Measurements from ENCODE around the gene GAGE10.
"Not testable (repeated sequence)": the region's sequence is repeated elsewhere in the genome, so short reads cannot be mapped to it uniquely, and the experiment has no call there.

GAGE10 gene

DNA sequence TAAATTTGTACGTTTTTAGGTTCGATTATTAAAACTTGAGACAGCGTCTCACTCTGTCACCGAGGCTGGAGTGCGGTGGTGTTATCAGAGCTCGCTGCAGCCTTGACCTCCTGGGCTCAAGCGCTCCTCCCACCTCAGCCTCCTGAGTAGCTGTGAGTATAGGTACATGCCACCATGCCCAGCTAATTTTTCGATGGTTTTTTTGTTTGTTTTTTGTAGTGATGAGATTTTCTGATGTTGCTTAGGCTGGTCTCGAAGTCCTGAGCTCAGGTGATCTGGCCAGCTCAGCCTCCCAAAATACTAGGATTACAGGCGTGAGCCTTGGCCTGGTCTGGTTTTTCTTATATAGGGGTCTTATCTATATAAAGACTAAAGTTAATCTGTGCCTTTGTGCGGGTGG is 27.0 kb downstream of the GAGE10 start:
- not testable (repeated sequence) for DNase-seq

DNA sequence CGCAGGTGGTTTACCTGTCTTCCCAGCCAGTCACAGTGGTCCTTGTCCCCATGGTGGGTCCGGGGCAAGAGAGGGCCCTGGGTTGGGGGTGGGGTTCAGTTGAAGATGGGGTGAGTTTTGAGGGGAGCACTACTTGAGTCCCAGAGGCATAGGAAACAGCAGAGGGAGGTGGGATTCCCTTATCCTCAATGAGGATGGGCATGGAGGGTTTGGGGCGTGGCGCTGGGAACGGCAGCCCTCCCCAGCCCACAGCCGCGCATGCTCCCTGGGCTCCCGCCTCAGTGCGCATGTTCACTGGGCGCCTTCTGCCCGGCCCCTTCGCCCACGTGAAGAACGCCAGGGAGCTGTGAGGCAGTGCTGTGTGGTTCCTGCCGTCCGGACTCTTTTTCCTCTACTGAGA is 27.8 kb downstream of the GAGE10 start, which contains the start of gene GAGE13:
Gene GAGE13, plus strand, starts transcription at position 301 of the 400 bp plus-strand sequence. CDS start 1,156 bp downstream, outside the sequence.
- DNase-seq, result not testable (repeated sequence)

DNA sequence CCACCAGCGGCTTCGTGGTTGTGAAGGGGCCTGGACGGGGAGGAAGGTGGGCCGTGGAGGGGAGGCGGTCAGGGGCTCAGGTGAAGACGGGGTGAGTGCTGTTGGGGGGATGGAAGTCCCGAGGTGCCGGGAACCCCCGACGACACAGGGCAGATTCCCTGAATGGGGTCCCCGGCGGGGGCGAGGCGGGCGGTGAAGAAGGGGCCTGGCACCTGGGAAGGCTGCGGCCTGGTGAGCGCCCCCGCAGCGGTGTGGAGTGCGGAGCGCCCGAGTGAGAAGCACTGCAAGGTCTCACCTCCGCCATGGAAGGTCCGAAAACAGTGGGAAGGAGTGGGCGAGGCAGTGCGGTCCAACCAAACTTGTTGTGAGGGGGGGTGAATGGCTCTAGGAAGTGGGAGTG is 28.4 kb downstream of the GAGE10 start:
- DNase-seq, result not testable (repeated sequence)

GRCh38 chrX:49341449-49341848 is 38.0 kb downstream of the GAGE10 start:
- not testable (repeated sequence) for DNase-seq

GRCh38 chrX:49344496-49345175 is 41.2 kb downstream of the GAGE10 start:
- not testable (repeated sequence) for DNase-seq

GRCh38 chrX:49345402-49345801 is 42.0 kb downstream of the GAGE10 start:
- not testable (repeated sequence) for DNase-seq

- DNase-seq, result not testable (repeated sequence)
These were observed 42.7 kb downstream of the GAGE10 start for GRCh38 chrX:49346150-49346549.
